Measurements from ENCODE around the gene CENPB. TPM values are rescaled to one million over a fixed set of nuclear protein-coding genes. Genes with fewer than 3 reads are reported as not detected.

CENPB gene
- total and polyA plus RNA-seq, 4 donors: 4.5 to 32.4 (median 25.4) TPM

DNA sequence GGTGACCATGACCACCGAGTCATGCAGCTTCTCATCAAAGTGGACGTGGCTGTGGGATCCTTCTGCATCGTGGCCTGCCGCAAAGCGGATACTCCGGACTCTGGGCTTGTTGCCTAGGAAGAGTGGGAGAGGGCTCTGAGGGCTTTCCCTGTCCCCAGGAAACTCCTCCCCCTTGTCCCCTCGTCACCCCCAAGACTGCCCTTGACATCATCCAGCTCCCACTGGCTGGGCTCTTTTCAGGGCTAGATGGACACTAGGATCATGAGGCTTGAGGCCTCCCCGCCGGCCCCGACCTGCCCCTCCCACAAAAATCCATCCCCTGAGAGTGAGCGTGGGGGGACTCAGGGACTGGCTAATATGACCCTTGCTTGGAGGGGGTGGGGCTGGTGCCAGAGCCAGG, 28.0 kb downstream of the CENPB start:
- no peaks in the 10 kb centered on the region for H3K9me3 ChIP-seq (ENCODE audit: control insufficient read depth in 4 of 4, low read length in 3 of 4)
- WGBS: 92% methylated on average over 11 of the region's 11 CpGs
- TF ChIP-seq, protein P1, sequence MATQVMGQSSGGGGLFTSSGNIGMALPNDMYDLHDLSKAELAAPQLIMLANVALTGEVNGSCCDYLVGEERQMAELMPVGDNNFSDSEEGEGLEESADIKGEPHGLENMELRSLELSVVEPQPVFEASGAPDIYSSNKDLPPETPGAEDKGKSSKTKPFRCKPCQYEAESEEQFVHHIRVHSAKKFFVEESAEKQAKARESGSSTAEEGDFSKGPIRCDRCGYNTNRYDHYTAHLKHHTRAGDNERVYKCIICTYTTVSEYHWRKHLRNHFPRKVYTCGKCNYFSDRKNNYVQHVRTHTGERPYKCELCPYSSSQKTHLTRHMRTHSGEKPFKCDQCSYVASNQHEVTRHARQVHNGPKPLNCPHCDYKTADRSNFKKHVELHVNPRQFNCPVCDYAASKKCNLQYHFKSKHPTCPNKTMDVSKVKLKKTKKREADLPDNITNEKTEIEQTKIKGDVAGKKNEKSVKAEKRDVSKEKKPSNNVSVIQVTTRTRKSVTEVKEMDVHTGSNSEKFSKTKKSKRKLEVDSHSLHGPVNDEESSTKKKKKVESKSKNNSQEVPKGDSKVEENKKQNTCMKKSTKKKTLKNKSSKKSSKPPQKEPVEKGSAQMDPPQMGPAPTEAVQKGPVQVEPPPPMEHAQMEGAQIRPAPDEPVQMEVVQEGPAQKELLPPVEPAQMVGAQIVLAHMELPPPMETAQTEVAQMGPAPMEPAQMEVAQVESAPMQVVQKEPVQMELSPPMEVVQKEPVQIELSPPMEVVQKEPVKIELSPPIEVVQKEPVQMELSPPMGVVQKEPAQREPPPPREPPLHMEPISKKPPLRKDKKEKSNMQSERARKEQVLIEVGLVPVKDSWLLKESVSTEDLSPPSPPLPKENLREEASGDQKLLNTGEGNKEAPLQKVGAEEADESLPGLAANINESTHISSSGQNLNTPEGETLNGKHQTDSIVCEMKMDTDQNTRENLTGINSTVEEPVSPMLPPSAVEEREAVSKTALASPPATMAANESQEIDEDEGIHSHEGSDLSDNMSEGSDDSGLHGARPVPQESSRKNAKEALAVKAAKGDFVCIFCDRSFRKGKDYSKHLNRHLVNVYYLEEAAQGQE (IDR thresholded peaks at IDR 0.05): no peak
- TF ChIP-seq YY1 (IDR thresholded peaks at IDR 0.05) (no peak), SP1 (IDR thresholded peaks at IDR 0.05) (no peak), RAD21 (IDR thresholded peaks at IDR 0.05) (no peak), GABPA (IDR thresholded peaks at IDR 0.05 in 1 of 2, conservative IDR thresholded peaks at IDR 0.05 in 1 of 2) (no peak)
- TF ChIP-seq, protein P2, sequence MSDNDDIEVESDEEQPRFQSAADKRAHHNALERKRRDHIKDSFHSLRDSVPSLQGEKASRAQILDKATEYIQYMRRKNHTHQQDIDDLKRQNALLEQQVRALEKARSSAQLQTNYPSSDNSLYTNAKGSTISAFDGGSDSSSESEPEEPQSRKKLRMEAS (IDR thresholded peaks at IDR 0.05): no peak
- no peaks in the 10 kb centered on the region for H3K27me3 ChIP-seq (ENCODE audit: control insufficient read depth in 4 of 4, insufficient read depth in 4 of 4, low read length in 3 of 4)
- no peak overlapping the region for H3K9ac ChIP-seq (ENCODE audit: low read depth in 1 of 2, low read length in 2 of 2)
- peaks cover 0 to 3% (median 0%) of the 10 kb centered on the region in 4 donors for H3K36me3 ChIP-seq (ENCODE audit: control insufficient read depth in 4 of 4, insufficient read depth in 3 of 4, low read depth in 1 of 4, low read length in 3 of 4)
- no peak for DNase-seq (ENCODE audit: low spot score)
- H3K4me3 ChIP-seq (ENCODE audit: low read depth in 1 of 3, low read length in 3 of 3): no peak overlapping the region
- no peaks in the 10 kb centered on the region for H3K4me1 ChIP-seq (ENCODE audit: control insufficient read depth in 4 of 4, insufficient read depth in 4 of 4, low read length in 3 of 4)
- no peak overlapping the region for H3K27ac ChIP-seq (ENCODE audit: low read depth in 1 of 2, low read length in 2 of 2)

DNA sequence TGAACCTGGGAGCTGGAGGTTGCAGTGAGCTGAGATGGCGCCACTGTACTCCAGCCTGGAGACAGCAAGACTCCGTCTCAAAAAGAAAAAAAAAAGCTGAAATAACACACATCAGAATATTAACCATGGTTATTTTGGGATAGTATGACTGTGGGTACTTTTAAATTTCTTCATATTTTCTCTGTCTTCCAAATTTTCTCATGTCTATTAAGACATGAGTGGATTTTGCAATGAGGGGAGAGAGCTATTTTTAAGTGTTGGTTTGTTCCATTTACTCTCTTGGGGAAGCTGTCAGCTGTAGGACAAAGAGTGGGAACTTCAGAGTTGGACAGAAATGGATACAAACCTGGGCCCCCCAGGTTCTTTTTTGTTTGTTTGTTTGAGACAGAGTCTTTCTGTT, 29.3 kb downstream of the CENPB start:
- Histone ChIP-seq H3K36me3 (ENCODE audit: control insufficient read depth in 4 of 4, insufficient read depth in 3 of 4, low read depth in 1 of 4, low read length in 3 of 4) (peaks cover 0 to 3% (median 0%) of the 10 kb centered on the region in 4 donors), H3K9ac (ENCODE audit: low read depth in 1 of 2, low read length in 2 of 2) (no peak overlapping the region), H3K27me3 (ENCODE audit: control insufficient read depth in 4 of 4, insufficient read depth in 4 of 4, low read length in 3 of 4) (no peaks in the 10 kb centered on the region), H3K27ac (ENCODE audit: low read depth in 1 of 2, low read length in 2 of 2) (no peak overlapping the region), H3K4me3 (ENCODE audit: low read depth in 1 of 3, low read length in 3 of 3) (no peak overlapping the region), H3K9me3 (ENCODE audit: control insufficient read depth in 4 of 4, low read length in 3 of 4) (no peaks in the 10 kb centered on the region), H3K4me1 (ENCODE audit: control insufficient read depth in 4 of 4, insufficient read depth in 4 of 4, low read length in 3 of 4) (peaks cover 0 to 9% (median 8%) of the 10 kb centered on the region in 4 donors)
- DNase-seq (ENCODE audit: low spot score): no peak
- 94% methylated on average over 2 of the region's 2 CpGs for WGBS
- TF ChIP-seq YY1 (IDR thresholded peaks at IDR 0.05) (no peak), FOXA1 (IDR thresholded peaks at IDR 0.05) (no peak), RXRA (IDR thresholded peaks at IDR 0.05) (no peak)
- TF ChIP-seq, protein P1 (IDR thresholded peaks at IDR 0.05): no peak

DNA sequence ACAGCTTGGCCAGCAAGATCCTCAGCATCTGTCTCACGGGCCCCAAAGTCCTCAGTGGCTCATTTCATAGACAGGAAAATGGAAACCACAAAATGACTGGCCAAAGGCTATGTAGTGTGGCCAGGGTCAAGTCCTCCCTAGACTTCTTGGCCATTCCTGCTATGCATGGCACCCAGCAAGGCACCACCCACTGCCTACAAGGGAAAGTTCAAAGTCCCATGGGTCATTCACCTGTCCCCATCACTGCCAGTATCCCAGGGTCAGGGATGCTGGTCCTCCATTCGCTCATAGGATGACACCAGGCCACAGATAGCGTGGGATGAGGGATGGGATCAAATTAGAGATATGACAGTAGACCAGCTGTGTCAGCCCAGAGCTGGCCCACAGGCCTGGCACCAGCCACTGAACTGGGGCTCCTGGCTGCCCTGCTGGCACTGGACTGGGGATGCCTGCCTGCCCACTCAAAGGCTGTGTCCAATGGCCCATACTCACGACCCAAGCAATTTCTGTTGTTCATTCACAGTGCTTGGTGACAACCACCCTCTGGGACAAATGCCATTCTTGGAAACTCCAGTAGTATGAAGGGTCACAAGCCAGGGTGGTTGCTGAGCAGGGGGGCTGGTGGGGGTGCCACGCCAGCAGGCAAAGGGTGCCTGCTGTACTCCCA, 30.6 kb downstream of the CENPB start:
- peaks cover 0 to 3% (median 0%) of the 10 kb centered on the region in 4 donors for H3K36me3 ChIP-seq (ENCODE audit: control insufficient read depth in 4 of 4, insufficient read depth in 3 of 4, low read depth in 1 of 4, low read length in 3 of 4)
- TF ChIP-seq HNF4A (conservative IDR thresholded peaks at IDR 0.05) (peak; percentile 31 to 33), RXRA (IDR thresholded peaks at IDR 0.05) (peak; percentile 87 to 92), HNF4G (IDR thresholded peaks at IDR 0.05) (no peak)
- no peak overlapping the region for H3K27ac ChIP-seq (ENCODE audit: low read depth in 1 of 2, low read length in 2 of 2)
- no peak for DNase-seq (ENCODE audit: low spot score)
- no peak overlapping the region for H3K9ac ChIP-seq (ENCODE audit: low read depth in 1 of 2, low read length in 2 of 2)
- WGBS: 51% methylated on average over 5 of the region's 5 CpGs
- no peaks in the 10 kb centered on the region for H3K9me3 ChIP-seq (ENCODE audit: control insufficient read depth in 4 of 4, low read length in 3 of 4)
- H3K27me3 ChIP-seq (ENCODE audit: control insufficient read depth in 4 of 4, insufficient read depth in 4 of 4, low read length in 3 of 4): no peaks in the 10 kb centered on the region
- H3K4me3 ChIP-seq (ENCODE audit: low read depth in 1 of 3, low read length in 3 of 3): no peak overlapping the region
- peaks cover 1 to 18% (median 14%) of the 10 kb centered on the region in 4 donors for H3K4me1 ChIP-seq (ENCODE audit: control insufficient read depth in 4 of 4, insufficient read depth in 4 of 4, low read length in 3 of 4)

Data from liver (tissue), 9 donors.